Activated CD4-positive, alpha-beta T cell treated with anti-CD3 and anti-CD28 coated beads, Interleukin-2, amount 10 ng/mL, durations not matched to agents 7 days and 5 days (primary cell): Measurements from ENCODE around the gene DHX36. TPM values are rescaled to one million over a fixed set of nuclear protein-coding genes. Genes with fewer than 3 reads are reported as not detected.
A peak's percentile ranks its signal among the peaks of the same experiment; 100 is the strongest.

ENCODE experiments used
- CTCF ChIA-PET: fragments of 350-600 bp; sonication (Branson Sonifier 250); formaldehyde crosslinking; loops from one replicate; lab custom pipeline; 2021; ENCODE audit warnings: antibody characterized with exemption; lab: Charles Lee
- POLR2A ChIA-PET: fragments of 350-600 bp; sonication (Branson Sonifier 250); formaldehyde crosslinking; loops from one replicate; lab custom pipeline; 2021; ENCODE audit warnings: antibody characterized with exemption; lab: Charles Lee
- DNase-seq: peaks from one replicate; pipeline ENCODE4 v3.0.0-alpha.2; 2020
- H3K27ac Mint-ChIP-seq: one replicate; pipeline ENCODE4 v1.8.0; 2021; ENCODE audit warnings: mild to moderate bottlenecking, moderate library complexity, mixed read lengths
- H3K27me3 Mint-ChIP-seq: one replicate; pipeline ENCODE4 v1.8.0; 2021; ENCODE audit warnings: mixed read lengths
- H3K36me3 Mint-ChIP-seq: one replicate; pipeline ENCODE4 v1.8.0; 2021; ENCODE audit warnings: low read depth, mixed read lengths
- H3K4me1 Mint-ChIP-seq: one replicate; pipeline ENCODE4 v1.8.0; 2021; ENCODE audit warnings: mixed read lengths
- H3K4me3 Mint-ChIP-seq: one replicate; pipeline ENCODE4 v1.8.0; 2021; ENCODE audit warnings: mild to moderate bottlenecking, moderate library complexity, mixed read lengths
- H3K9me3 Mint-ChIP-seq: one replicate; pipeline ENCODE4 v1.8.0; 2021; ENCODE audit warnings: mixed read lengths
- total RNA-seq, 2 experiments: library from RNA; stranded (reverse); gene quantifications; one replicate each; pipeline ENCODE4 v1.2.3, GENCODE V29; 2021

DHX36 gene
- total RNA-seq, 2 experiments from 2014 or later = 64.4 to 72.0 TPM

DNA sequence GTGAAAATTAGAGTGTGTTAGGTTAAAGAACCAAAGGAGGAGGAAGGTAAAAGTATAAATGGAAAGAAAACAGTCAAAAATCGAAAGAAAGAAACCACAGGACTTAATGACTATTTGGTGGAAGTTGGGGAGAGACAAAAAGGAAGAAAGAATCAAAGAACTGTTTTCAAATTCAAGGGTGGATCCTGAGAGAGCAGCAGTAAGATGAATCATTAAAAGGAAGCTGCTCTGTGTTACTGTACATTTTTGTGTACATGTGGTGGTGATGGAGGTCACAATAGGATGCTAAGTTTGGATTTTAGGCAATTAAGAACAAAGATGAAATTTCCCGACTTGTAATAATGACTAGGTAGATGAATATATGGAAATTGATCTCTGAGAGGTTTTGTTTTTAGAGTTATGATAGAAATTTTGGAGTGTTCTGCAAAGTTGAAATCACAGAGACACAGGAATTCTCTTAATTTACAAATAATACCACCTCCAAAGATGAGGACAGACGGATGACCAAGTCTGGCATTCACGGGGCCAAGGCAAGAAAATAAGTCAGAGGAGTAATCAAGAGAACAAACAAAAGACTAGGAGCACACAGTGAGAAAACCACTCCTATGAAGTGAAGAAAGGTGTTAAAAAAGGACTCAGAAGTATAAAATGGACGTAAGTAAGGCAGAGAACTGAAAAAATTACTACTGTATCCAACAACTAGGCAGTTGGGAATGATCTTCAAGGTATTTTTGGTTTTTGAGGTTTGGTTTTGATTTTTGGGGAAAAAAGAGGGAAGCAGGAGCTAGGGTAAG, 7.1 kb downstream of the DHX36 start:
- CTCF ChIA-PET = interaction anchor here (0.9 to 1.0 kb wide), 2 partner anchors 8 to 10 kb away, joined by 3 to 4 read pairs; no protein-coding TSS in a partner anchor
- H3K4me3 Mint-ChIP-seq = no peak overlapping the region
- peaks cover 2% of the 10 kb centered on the region for H3K9me3 Mint-ChIP-seq

DNA sequence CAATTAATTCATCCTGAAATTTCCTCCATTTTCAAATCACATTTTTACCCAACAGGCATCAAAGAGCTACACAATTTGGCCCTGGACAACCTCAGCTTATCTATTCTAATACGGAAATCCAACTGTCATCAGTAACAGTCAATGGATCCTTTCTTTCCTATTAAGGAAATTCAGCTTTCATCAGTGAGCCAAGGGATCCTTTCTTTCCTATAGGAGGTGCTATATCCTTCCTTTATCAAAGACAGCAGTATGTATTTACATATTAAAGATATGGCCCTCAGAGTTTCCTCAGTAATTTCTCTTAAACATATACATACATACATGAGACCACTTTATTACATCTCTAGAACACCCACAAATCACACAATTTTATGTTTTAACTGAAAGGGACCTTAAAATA, 10.1 kb downstream of the DHX36 start:
- peaks cover 24% of the 10 kb centered on the region for H3K4me1 Mint-ChIP-seq
- H3K27ac Mint-ChIP-seq = no peak overlapping the region
- no peak for DNase-seq
- peaks cover 48% of the 10 kb centered on the region for H3K36me3 Mint-ChIP-seq
- CTCF ChIA-PET = interaction anchor here (1.0 to 1.7 kb wide), 3 partner anchors 9 to 29 kb away, joined by 3 to 6 read pairs (median 5); no protein-coding TSS in a partner anchor
- POLR2A ChIA-PET = no interaction called here
- H3K4me3 Mint-ChIP-seq = no peak overlapping the region
- no peaks in the 10 kb centered on the region for H3K9me3 Mint-ChIP-seq
- no peaks in the 10 kb centered on the region for H3K27me3 Mint-ChIP-seq

More for the DNA sequence above, 7.1 kb downstream of the DHX36 start:
- peaks cover 46% of the 10 kb centered on the region for H3K36me3 Mint-ChIP-seq
- no peak for DNase-seq
- POLR2A ChIA-PET = no interaction called here
- H3K27me3 Mint-ChIP-seq = no peaks in the 10 kb centered on the region
- peaks cover 32% of the 10 kb centered on the region for H3K4me1 Mint-ChIP-seq
- H3K27ac Mint-ChIP-seq = peak overlapping the region; percentile 22

DNA sequence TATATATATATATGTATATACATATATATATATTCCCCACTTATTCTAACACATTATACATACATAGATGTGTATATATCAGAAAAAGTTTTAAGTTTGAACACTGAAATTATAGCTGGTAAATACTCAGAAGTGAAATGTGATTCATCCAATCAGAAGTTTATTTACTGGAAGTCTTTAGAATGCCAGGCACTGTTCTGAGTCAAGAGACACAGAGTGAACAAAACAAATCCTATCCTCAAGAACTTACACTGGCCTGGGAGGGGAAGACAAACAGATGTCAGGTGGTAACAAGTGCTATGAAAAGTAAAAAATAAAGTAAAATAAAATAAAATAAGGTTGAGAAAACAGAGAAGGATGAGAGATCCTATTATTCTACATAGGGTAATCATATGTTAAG, 13.4 kb downstream of the DHX36 start:
- H3K4me3 Mint-ChIP-seq = no peak overlapping the region
- peaks cover 63% of the 10 kb centered on the region for H3K36me3 Mint-ChIP-seq
- no peak for DNase-seq
- no peaks in the 10 kb centered on the region for H3K27me3 Mint-ChIP-seq
- no peaks in the 10 kb centered on the region for H3K9me3 Mint-ChIP-seq
- POLR2A ChIA-PET = no interaction called here
- no peak overlapping the region for H3K27ac Mint-ChIP-seq
- CTCF ChIA-PET = no interaction called here
- peaks cover 17% of the 10 kb centered on the region for H3K4me1 Mint-ChIP-seq

DNA sequence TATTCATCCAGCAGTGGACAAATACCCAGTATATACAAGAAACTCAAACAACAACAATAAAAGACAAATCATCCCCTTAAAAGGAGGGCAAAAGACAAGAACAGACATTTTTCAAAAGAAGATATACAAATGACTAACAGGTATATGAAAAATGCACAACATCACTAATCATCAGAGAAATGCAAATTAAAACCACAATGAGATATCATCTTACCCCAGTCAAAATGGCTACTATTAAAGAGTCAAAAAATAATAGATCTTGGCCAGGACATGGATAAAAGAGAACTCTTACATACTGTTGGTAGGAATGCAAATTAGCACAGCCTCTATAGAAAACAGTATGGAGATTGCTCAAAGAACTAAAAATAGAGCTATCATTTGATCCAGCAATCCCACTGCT, 16.9 kb downstream of the DHX36 start:
- ChIA-PET POLR2A (no interaction called here), CTCF (interaction anchor here (0.7 kb wide), 1 partner anchor 1229 kb away, joined by 3 read pairs; no protein-coding TSS in a partner anchor)
- Mint-ChIP-seq H3K9me3 (no peaks in the 10 kb centered on the region), H3K27ac (no peak overlapping the region), H3K4me3 (no peak overlapping the region), H3K36me3 (peaks cover 57% of the 10 kb centered on the region), H3K4me1 (peaks cover 13% of the 10 kb centered on the region), H3K27me3 (no peaks in the 10 kb centered on the region)
- DNase-seq = no peak

DNA sequence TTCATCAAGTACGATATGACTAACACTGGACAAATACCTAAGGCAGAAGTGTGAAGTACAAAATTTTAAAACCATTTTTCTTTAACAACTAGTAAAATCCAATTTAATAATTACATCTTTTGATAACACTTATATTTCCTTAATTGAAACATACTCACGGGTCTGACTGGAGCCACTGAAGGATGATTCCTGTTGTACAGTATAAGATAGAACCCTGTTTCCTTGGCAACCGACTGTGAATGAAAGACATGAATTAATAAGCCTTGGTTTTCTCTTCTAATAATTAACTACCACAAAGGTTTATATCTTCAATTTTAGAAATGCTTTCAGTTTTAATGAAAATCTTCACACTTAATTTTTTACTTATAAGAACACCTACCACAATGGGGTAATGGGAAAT, 19.4 kb downstream of the DHX36 start:
- no peak for DNase-seq
- CTCF ChIA-PET = interaction anchor here (1.3 to 2.2 kb wide), 2 partner anchors 9 to 17 kb away, joined by 4 to 6 read pairs; no protein-coding TSS in a partner anchor
- no peak overlapping the region for H3K4me3 Mint-ChIP-seq
- POLR2A ChIA-PET = no interaction called here
- no peak overlapping the region for H3K27ac Mint-ChIP-seq
- peaks cover 11% of the 10 kb centered on the region for H3K4me1 Mint-ChIP-seq
- H3K27me3 Mint-ChIP-seq = no peaks in the 10 kb centered on the region
- peaks cover 68% of the 10 kb centered on the region for H3K36me3 Mint-ChIP-seq
- no peaks in the 10 kb centered on the region for H3K9me3 Mint-ChIP-seq

DNA sequence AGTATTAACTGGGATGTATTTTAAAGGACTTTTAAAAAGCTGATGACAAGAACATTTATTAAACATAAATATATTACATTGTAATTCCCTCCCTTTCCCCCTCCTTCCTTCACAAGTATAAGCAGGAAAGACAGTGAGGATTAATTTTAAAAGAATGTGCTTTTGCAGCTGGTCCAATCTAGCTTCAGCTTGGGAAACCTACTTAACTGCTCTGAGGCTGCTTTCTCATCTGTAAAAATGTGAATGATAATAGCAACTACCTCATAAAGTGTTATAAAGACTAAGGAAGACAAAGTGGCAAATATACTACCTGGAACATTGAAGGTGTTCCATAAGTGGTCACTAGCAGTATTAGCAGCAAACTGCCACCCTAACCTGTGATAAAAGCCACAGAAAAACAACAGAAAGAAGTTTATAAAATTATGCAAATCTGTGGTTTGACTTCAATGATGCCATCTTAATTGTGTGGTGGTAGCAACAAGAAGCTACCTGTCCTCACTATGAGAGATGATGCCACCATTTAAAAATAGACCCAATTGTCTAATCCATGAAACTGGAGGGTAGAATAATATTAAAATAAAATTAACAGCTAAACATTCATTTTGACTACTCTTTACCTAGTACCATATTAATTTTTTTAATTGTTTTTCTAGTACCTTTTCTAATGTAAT, 20.0 kb downstream of the DHX36 start:
- peaks cover 11% of the 10 kb centered on the region for H3K4me1 Mint-ChIP-seq
- H3K36me3 Mint-ChIP-seq = peaks cover 64% of the 10 kb centered on the region
- CTCF ChIA-PET = interaction anchor here (2.2 kb wide), 1 partner anchor 10 kb away, joined by 6 read pairs; no protein-coding TSS in a partner anchor
- no peak overlapping the region for H3K4me3 Mint-ChIP-seq
- no peak overlapping the region for H3K27ac Mint-ChIP-seq
- no peaks in the 10 kb centered on the region for H3K27me3 Mint-ChIP-seq
- POLR2A ChIA-PET = no interaction called here
- no peak for DNase-seq
- H3K9me3 Mint-ChIP-seq = no peaks in the 10 kb centered on the region

DNA sequence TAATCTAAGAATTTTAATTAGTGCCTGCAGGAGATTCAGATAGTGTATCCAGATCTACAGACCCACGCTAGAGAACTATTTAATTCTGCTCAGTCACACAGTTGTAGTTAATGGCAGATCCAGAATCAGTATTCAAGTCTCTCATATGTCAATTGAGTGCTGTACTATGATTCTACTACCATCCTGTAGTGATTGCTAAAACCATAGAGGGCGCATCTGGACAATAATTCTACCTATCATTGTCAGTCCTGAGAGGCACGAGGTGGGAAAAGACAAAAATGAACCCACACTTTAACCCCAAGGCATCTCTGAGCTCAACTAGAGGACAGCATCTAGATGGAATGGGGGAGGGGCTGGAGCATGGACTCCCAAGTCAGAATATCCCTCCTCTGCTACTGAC, 22.7 kb downstream of the DHX36 start:
- H3K9me3 Mint-ChIP-seq = no peaks in the 10 kb centered on the region
- H3K4me3 Mint-ChIP-seq = no peak overlapping the region
- H3K4me1 Mint-ChIP-seq = no peaks in the 10 kb centered on the region
- H3K27me3 Mint-ChIP-seq = no peaks in the 10 kb centered on the region
- POLR2A ChIA-PET = no interaction called here
- CTCF ChIA-PET = no interaction called here
- H3K36me3 Mint-ChIP-seq = peaks cover 53% of the 10 kb centered on the region
- H3K27ac Mint-ChIP-seq = no peak overlapping the region
- no peak for DNase-seq

DNA sequence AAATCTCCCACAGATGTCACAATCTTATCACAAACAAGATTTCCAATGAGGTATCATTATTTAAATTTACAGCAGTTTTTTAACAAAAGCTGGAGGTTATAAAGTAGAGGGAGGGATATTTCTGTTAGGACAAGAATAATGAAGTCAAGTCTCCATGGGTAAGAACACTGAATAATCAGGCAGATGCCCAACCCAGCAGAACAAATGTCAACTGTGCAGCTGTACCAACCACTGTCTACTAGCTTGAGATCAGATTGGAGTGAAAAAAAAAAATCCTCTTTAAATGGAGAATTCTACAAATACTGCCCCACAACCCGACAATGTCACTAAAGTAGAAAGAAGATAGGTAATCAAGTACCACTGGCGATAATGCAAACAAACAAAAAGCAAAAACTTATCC, 30.3 kb downstream of the DHX36 start:
- no peaks in the 10 kb centered on the region for H3K9me3 Mint-ChIP-seq
- H3K27me3 Mint-ChIP-seq = no peaks in the 10 kb centered on the region
- DNase-seq = no peak
- ChIA-PET CTCF (interaction anchor here (1.0 kb wide), 1 partner anchor 12 kb away, joined by 3 read pairs; no protein-coding TSS in a partner anchor), POLR2A (no interaction called here)
- H3K4me3 Mint-ChIP-seq = no peak overlapping the region
- H3K4me1 Mint-ChIP-seq = no peaks in the 10 kb centered on the region
- no peak overlapping the region for H3K27ac Mint-ChIP-seq
- peaks cover 46% of the 10 kb centered on the region for H3K36me3 Mint-ChIP-seq

DNA sequence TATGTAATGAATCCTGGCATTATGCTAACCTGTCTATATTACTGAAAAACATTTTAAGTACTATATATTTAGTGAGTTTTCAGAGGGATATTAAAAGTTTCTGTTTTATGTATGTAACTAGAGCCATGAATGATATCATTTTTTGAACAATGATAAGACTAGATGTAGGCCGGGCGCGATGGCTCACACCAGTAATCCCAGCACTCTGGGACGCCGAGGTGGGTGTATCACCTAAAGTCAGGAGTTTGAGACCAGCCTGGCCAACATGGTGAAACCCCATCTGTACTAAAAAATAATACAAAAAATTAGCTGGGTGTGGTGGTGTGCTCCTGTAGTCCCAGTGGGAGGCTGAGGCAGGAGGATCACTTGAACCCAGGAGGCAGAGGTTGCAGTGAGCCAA, 34.1 kb downstream of the DHX36 start:
- ChIA-PET POLR2A (no interaction called here), CTCF (no interaction called here)
- Mint-ChIP-seq H3K9me3 (no peaks in the 10 kb centered on the region), H3K36me3 (peaks cover 50% of the 10 kb centered on the region), H3K27ac (no peak overlapping the region), H3K4me1 (peaks cover 2% of the 10 kb centered on the region), H3K27me3 (no peaks in the 10 kb centered on the region), H3K4me3 (no peak overlapping the region)
- no peak for DNase-seq

DNA sequence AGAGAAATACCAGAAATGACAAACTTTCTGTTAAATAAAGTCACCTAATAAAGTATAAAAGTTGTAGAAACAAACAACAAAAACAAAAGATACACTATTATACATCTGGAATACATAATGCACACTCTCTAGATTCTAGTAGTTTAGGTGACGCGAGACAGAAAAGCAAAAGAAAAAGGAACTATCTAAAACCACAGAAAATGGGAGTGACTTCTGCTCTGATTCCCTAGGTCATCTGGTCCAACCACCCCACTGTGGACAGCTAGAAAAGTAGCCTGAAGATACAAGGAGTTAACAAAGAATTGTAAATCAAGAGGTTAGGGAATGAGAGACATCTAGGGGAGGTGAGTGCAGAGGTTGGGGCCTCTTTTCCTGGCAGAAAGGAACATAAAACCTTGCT, 39.1 kb downstream of the DHX36 start:
- POLR2A ChIA-PET = no interaction called here
- H3K27ac Mint-ChIP-seq = no peak overlapping the region

DNA sequence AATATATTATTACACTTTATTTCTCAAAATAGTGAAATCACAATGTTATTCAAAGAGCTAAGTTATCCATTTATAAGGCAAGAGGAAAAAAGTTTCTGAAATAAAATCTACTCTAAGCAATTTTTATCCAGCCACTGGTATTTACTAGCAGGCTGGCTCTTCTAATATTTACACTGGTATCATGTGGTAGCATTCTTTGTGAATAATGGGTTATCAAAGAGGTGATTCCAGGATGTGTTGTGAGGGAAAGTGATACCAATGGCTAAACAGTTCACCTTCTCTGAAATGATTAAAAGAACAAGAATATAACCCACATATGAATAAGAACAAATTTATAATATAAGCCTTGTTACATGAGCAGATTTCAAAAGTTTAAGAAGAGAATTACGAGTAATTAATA, 44.1 kb downstream of the DHX36 start:
- no peak overlapping the region for H3K4me3 Mint-ChIP-seq
- no peaks in the 10 kb centered on the region for H3K9me3 Mint-ChIP-seq
- ChIA-PET CTCF (no interaction called here), POLR2A (no interaction called here)
- H3K27me3 Mint-ChIP-seq = no peaks in the 10 kb centered on the region
- peaks cover 57% of the 10 kb centered on the region for H3K36me3 Mint-ChIP-seq
- DNase-seq = no peak
- H3K4me1 Mint-ChIP-seq = peaks cover 3% of the 10 kb centered on the region
- H3K27ac Mint-ChIP-seq = no peak overlapping the region

More for the DNA sequence above, 39.1 kb downstream of the DHX36 start:
- Mint-ChIP-seq H3K9me3 (no peaks in the 10 kb centered on the region), H3K4me3 (no peak overlapping the region), H3K27me3 (no peaks in the 10 kb centered on the region), H3K4me1 (peaks cover 5% of the 10 kb centered on the region), H3K36me3 (peaks cover 49% of the 10 kb centered on the region)
- DNase-seq = no peak
- CTCF ChIA-PET = interaction anchor here (1.4 kb wide), 1 partner anchor 29 kb away, joined by 5 read pairs; no protein-coding TSS in a partner anchor

DNA sequence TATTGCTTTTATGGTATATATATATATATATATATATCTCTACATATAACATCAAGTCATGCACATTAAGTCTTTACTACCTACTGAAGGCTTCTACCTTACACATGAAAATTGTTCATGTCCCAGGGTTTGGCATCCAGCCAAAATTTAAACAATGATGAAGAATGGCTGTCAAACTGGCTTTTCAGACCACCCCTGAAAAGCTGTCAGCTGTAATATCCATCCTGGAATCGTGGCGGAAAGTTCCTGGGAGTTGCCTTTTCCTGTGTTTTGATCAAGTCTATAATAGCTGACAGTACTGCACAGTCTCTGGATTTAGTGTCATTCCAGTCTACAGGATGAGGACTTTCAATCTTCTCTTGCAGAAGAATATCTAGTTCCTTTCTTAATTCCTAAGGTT, 48.3 kb downstream of the DHX36 start:
- POLR2A ChIA-PET = no interaction called here
- Mint-ChIP-seq H3K36me3 (peaks cover 59% of the 10 kb centered on the region), H3K9me3 (no peaks in the 10 kb centered on the region), H3K27ac (no peak overlapping the region), H3K4me3 (no peak overlapping the region), H3K27me3 (no peaks in the 10 kb centered on the region), H3K4me1 (no peaks in the 10 kb centered on the region)
- DNase-seq = no peak
- CTCF ChIA-PET = no interaction called here

DNA sequence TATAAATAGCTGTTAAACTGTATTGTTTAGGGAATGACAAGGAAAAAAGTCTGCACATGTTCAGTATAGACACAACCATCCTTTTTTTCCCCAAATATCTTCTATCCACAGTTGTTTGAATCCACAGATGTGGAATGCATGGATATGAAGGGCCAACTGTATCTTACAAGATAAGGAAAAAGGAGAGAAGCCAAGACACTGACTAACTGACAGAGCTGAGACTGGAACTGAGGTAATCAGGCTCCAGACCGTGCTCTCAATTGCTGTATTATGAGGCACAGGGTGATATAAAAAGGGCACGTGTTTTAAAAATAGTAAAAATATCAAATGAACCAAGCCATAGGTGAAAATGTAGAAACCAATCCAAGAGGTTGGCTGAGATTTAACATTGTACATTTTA, 49.0 kb downstream of the DHX36 start:
- Mint-ChIP-seq H3K4me1 (no peaks in the 10 kb centered on the region), H3K9me3 (no peaks in the 10 kb centered on the region), H3K27ac (no peak overlapping the region), H3K27me3 (no peaks in the 10 kb centered on the region), H3K36me3 (peaks cover 61% of the 10 kb centered on the region), H3K4me3 (no peak overlapping the region)
- ChIA-PET POLR2A (no interaction called here), CTCF (no interaction called here)
- DNase-seq = no peak
